ENCODE measurements around the gene ZNF681.

DNA sequence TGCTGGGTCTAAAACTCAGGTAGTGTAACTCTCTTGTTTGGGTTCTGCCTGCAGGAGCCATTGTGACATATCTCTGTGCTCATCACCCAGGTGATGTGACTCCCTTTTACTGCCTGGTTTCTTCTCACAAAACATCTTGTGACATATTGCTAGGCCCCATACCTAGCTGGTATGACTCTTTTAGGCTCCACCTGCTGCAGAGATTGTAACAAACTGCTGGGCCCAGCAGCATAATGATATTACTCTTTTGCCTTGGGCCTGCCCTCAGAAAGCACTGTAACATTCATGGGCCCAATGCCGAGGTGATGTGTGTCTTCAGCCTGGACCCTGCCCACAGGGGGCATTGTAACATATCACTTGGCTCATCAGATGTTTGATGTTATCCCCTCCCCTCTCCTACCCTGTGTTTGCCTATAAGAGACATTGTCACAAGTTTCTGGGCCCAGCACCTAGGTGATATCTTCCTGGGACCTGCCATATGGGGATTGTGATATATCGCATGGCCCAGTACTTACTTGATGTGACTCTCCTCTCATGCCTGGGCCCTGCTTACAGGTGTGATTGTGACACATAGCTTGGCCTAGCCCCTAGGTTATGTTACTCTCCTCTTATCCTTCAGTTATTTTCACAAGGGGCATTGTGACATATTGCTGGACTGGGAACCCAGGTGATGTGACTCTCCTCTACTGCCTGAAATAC, 18.0 kb upstream of the ZNF681 start:
- no peak for TF ChIP-seq CTCF (IDR thresholded peaks at IDR 0.05)
- TF ChIP-seq POLR2A (IDR thresholded peaks at IDR 0.05) = no peak

Measured in esophagus squamous epithelium (tissue), 4 donors.